ENCODE results near the gene KLHL18.
A peak's percentile ranks its signal among the peaks of the same experiment; 100 is the strongest.
"Not testable (repeated sequence)": the region's sequence is repeated elsewhere in the genome, so short reads cannot be mapped to it uniquely, and the experiment has no call there.

KLHL18 gene

DNA sequence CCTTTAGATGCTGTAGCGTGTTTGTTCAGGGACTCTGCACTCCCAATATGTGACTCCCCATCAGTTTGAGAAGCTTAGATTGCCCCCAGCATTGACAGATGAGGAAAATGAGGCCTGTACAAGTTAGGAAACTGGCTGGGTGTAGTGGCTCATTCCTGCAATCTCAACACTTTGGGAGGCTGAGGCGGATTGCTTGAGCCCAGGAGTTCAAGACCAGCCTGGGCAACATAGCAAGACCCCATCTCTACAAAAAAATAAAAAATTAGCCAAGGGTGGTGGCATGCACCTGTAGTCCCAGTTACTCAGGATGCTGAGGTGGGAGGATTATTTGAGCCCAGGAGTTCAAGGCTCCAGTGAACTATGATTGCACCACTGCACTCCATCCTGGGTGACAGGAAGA, 84.1 kb downstream of the KLHL18 start:
- DNase-seq = no peak

DNA sequence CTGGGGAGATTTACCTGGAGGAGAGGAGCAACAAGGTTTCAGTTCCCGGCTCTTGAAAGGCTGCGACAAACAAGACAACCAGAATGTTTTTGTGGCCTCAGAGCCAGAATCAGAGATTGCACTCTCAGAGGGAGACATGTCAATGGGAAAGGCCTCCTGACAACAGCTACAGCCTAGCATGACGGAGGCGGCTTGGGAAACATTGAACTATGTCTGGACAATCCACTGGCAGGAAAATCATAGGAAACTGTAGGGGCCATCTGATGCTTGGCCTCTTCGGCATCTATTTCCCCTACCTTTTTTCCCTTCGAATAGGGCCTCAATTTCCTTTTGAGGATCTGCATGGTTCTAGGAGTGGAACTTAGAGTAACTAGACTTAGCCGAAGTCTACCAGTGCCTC, 84.9 kb downstream of the KLHL18 start:
- no peak for DNase-seq

DNA sequence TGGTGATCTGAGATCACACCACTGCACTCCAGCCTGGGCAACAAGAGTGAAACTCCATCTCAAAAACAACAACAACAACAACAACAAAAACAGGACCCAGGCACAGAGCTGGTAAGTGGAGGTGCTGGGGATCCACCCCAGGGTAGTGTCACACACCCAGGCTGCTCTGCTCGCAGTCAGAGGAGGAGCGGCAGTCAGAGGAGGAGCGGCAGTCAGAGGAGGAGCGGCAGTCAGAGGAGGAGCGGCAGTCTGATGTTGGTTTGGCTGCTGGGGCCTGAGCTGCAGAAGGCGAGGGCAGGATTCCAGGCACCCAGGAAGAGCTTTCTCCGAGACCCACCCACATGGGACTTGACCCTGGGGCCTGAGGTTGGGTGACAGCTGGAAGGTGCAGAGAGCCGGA, 87.3 kb downstream of the KLHL18 start:
- DNase-seq = not testable (repeated sequence)

DNA sequence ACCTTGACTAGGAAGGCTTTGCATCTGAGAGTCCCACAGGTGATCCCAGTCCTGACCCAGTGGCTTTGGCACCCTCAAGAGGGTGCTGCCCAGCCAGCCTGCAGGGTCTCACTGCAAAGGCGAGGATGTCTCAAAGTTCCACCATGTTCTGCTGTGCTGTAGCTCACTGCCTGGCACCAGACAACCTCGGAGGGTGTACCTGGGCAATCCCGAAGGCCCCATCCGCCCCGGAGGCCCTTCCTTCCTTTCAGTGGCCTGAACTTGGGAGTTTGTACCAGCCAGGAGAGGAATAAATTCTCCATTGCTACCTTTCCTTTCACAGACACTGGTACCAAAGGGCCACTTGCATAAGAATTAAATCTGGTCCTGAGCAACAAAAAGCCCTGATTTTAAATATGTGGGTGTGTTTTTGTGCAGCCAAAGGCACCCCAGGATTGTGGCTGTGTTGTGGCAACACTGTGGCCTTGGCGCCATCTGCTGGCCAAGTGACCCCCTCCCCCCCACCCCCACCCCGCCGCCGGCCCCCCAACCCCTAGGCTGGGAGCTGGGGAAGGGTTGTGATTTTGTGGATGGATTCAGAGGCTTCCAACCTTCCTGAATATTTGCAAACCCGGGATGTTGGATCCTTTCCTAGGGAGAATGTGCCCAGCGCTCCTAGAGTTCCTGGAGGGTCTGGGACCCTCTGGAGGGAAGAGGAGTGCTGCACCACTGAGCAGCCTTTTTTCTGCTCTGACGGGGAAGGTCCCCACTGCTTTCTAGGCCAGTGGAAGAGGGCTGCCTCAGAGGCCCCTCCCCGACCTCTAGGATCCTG, 88.3 kb downstream of the KLHL18 start:
- peak; percentile 33 for DNase-seq

DNA sequence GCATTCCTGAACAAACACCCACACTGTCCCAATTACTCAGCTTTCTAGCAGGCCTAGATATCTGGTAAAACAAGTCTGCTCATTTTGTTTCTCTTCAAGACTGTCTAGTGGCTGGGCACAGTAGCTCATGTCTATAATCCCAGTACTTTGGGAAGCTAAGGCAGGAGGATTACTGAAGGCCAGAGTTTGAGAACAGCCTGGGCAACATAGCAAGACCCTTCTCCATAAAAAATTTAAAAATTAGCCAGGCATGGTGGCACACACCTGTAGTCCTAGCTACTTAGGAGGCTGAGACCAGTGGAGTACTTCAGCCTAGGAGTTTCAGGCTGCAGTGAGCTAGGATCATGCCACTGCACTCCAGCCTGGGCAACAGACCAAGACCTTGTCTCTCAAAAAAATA, 91.8 kb downstream of the KLHL18 start:
- DNase-seq = no peak

DNA sequence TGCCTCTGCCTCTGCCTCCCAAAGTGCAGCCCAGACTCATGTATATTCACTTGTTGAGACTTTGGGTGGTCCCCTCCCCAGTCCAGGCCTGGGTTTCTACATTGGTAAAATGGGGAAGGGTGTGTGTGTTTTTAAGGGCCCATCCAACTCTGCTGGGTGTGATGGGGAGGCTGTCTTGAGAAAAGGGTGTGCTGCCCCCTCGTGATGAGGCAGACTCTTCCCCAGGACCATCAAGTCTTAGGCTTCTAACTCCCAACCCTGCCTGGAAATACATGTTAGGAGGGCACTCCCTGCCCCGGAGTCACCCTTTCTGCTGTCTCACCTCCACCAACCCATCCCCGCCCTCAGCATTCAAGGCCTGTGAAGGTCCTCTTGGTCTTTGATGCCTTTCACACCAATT, 93.6 kb downstream of the KLHL18 start:
- no peak for DNase-seq

DNA sequence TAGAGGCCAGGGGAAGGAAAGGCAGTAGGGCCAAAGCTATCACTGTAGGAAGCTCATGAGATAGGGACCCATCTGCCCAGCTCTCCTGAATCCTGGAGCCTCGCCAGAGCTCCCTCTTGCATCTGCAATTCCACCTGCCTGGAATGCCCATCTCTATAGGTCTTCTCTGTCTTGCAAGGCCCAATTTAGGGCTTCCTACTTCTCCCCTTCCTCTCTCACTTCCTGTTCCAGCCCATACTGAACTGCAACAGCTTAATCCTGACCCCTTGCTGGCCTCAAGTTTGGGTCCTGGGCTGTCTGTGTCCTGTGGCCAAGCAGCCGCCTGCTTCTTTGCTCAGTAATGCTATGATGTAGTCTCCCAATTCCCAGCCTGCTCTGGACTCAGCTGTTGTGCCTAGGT, 94.4 kb downstream of the KLHL18 start:
- no peak for DNase-seq

DNA sequence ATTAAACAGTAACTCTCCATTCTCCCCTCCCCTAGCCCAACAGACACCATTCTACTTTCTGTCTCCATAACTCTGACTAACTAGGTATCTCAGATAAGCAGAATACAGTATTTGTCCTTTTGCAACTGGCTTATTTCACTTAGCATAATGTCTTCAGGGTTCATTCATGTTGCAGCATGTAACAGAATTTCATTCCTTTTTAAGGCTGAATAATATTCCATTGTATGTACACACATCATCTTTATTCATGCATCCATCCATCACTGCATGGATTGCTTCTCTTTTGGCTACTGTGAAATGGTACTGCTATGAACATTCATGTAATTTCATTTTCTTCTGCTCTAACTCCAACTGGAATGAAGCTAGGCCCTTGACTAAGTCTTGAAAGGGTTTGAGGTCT, 96.1 kb downstream of the KLHL18 start:
- no peak for DNase-seq

DNA sequence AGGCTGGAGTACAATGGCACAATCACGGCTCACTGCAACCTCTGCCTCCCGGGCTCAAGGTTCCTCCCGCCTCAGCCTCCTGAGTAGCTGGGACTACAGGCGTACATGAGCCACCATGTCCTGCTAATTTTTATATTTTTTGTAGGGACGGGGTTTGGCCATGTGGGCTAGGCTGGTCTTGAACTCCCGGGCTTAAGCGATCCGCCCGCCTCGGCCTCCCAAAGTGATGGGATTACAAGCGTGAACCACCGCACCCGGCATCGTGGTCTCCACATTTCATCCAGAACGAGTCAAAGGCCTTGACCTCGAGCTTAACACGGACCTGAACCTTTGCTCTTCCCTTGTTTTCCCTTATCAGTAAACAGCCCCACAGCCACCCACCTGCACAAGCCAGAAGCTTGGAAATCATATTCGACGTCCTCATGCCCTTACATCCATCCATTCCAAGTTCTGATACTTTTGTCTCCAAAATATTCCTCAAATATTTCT, 96.7 kb downstream of the KLHL18 start:
- no peak for DNase-seq

DNA sequence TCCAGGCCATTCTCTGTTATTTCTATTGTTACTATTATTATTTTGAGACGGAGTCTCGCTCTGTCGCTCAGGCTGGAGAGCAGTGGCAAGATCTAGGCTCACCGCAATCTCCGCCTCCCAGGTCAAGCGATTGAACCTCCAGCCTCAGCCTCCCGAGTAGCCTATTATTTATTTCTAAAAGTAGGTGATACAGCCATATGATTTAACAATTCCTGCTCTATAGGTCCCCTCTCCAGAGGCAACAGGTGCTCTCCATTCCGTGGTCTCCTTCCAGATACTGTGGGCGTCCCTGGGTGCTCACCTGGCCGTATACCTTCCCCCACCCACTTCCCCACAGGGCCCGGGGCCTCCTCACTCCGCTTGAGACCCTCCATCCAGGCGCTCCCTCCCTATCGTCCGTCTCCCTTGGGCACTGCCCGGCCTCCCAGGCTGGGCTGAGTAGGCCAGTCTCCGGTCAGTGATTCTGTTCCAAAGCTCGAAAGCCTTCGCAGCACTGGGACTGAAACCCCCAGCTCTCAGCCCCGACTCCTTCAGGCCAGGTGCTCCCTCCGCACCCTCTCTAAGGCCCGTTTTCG, 97.4 kb downstream of the KLHL18 start:
- no peak for DNase-seq

DNA sequence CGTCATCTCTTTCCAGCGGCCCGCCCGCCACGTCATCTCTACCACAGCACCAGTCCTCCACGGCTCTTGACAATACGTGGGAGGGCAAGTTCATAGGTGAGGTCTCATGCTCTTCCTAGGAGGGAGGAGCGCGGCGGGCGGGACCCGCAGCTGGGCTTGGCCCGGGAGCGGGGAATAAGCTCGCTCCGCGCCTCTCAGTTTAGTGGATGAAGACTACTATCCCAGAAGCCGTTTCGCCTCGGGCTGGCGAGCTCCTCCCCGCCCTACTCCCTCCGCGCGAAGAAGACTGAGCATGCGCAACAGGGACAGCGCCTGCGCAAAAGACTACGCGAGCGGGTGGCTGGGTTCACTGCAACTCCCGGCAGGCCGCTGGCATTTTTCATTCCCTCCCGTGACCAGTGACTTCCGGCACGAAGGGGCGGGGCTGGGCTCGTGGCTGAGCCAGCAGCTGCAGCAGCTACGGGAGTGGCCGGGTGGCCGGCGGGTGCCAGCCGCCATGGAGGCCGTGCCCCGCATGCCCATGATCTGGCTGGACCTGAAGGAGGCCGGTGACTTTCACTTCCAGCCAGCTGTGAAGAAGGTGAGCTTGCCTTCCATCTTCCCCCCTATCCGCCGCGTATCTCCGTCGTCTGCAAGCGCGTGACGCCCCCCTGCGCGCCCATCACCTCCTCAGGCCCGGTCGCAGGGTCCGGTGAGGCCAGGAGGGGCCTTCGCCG, 98.0 kb downstream of the KLHL18 start, which contains the start of gene PTPN23:
Gene PTPN23, plus strand, starts transcription at position 421 of the 716 bp plus-strand sequence. Its CDS starts 76 bp downstream, at position 497.
- DNase-seq = peak; percentile 99

DNA sequence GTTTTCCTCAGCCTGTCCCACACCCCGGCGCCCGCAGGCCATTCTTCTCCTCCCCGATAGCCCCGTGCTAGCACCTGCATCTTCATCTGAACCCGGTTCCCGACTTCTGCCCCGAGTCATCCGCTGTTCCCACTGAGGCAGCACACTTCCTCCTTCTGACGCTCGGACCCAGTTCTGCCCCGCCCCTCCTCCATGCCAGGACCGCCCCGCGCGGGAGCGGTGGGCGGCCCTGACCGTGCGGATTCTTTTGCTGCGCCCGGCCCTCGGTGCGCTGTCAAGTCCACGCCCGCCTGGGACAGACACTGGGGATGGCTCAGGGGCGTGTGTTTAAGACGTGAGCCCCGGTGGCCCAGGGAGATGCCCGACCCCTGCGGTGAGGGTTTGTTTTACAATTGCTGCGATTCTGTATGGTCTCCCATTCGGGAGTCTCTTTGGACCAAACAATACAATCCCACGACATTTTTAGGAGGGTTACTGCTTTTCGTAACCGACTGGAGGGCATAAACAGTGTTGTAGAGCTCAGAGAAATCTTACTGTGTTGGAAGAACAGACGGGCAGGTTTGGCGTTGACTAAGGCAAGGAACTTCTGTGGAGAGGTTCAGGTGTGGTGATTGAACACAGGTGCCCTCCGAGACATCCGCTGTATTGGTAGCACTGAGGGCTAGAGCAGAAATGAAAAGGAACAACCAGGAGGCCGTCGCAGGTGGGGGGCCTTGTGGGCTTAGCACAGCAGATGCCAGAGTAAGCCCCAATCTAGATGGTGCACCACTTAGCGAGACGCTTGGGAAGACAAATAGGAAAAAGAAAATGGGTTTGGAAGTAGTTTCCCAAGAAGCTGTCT, 98.8 kb downstream of the KLHL18 start:
- peak; percentile 92 for DNase-seq

DNA sequence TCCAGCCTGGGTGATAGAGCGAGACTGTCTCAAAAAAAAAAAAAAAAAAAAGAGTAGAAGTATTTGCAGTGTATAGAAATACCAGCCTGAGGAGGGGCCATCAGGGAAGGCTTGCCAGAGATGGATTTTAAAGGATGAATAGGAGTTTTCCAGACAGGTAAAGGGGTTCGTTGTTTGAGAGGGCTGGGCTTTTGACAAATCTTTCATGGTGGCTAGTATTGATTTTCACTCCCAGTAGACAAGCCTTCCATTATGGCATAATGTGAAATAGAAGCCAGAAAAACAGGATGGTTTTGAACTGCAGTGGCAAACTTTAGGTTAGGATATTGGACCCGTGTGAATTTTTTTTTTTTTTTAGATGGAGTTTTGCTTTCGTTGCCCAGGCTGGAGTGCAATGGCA, 101.7 kb downstream of the KLHL18 start:
- DNase-seq = no peak

DNA sequence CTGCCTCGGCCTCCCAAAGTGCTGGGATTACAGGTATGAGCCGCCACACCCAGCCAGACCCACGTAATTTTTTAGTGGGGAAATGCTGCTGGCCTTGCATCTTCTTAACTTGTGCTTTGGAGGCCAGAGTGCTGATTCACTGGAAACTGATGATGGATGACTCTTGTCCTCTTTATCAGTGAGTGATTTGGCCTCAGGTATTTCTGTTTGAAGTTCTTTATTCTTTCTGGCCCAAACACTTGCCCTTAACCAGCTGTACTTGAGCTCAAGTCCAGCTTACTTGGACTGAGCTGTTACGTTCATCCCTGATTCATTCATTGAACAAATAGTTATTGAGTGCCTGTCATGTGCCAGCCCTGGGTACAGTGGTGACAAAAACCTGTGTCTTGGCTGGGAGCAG, 102.3 kb downstream of the KLHL18 start:
- DNase-seq = no peak

DNA sequence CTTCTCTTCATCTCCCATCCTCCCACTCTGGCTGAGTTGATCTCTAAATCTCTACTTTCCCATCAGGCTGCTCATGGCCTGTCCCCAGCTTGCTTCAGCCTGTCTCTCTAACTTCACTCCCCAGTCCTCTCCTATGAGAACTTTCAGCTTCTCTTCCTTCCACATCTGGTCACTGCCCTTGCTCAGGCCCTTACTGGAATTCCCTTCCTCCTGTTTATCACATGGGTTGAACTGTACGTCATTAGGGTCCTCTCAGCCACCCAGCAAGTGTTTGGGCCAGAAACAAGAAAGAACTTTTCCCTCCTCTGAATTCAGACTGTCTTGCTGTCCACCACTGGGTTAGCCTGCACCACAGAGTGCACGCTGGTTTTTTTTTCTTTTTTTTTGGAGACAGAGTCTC, 103.1 kb downstream of the KLHL18 start:
- no peak for DNase-seq

DNA sequence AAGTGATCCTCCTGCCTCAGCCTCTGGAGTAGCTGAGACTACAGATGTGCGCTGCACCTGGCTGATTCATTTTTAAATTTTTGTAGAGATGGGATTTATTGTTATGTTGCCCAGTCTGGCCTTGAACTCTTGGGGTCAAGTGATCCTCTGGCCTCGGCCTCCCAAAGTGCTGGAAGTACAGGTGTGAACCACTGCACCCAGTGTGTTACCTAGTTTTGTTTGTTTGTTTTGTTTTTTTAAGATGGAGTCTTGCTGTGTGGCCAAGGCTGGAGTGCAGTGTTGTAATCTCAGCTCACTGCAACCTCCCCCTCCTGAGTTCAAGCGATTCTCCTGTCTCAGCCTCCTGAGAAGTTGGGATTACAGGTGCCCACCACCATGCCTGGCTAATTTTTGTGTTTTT, 110.2 kb downstream of the KLHL18 start:
- DNase-seq = no peak

DNA sequence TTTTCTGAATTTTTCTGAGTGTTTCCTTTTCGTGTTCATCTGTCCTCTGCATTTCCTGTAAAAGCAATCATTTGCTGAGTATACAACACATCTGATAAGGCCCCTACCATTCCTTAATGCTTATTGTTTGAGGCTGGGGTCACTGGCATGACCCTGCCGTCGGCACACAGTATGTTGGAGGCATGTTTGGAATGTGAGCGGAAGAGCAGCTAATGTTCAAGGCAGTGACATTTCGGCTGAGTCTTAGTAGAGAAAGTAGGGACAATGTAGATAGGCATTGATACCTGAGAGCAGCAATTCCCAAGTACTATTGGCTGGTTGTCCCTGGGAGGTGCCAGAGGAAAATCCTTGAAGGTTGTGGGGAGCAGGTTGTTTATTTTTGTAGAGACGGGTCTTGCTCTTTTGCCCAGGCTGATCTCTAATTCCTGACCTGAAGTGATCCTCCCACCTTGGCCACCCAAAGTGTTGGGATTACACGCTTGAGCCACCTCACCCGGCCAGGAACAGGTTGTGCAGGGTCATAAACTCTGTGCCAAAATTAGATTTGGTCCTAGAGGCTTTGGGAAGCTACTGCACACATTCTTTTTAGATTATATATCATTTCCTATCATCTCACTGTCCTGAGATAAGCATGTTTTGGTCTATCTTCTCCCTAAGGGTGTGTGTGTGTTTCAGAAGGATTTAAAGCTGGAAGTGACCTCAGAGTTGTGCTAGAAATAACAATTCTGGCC, 111.6 kb downstream of the KLHL18 start:
- DNase-seq = no peak

DNA sequence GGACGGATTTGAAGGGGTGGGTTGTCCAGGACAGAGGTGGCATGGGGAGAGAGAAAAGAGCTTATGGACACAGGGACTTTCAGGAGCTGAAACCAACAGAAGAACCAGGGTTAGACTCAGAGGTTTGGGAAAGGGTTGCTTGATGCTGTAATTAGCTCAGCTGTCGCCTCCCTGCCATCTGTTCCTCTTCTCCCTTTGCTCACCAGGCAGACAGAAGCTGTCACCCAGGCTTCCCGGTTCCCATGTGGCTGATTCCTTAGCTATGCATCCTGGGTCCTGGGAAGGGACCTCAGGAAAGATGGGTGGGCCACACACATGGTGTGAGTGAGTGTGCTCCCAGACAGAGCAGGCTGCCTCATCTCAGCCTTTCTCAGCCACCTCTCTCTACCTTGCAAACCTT, 112.1 kb downstream of the KLHL18 start:
- no peak for DNase-seq

All from hematopoietic multipotent progenitor cell treated with erythropoietin and hydrocortisone succinate and interleukin-3 and kit ligand, for 8 days (in vitro differentiated cells).